Stimulated activated CD4-positive, alpha-beta T cell treated with anti-CD3 and anti-CD28 coated beads, Interleukin-2, amount 100 ng/mL, for 4 hours (primary cell): ENCODE measurements around the gene BAZ2B.
"Not testable (repeated sequence)": the region's sequence is repeated elsewhere in the genome, so short reads cannot be mapped to it uniquely, and the experiment has no call there.

Source experiments
- DNase-seq: peaks from one replicate; pipeline ENCODE4 v3.0.0-alpha.2; 2020; ENCODE audit warnings: low read depth

Gene BAZ2B

DNA sequence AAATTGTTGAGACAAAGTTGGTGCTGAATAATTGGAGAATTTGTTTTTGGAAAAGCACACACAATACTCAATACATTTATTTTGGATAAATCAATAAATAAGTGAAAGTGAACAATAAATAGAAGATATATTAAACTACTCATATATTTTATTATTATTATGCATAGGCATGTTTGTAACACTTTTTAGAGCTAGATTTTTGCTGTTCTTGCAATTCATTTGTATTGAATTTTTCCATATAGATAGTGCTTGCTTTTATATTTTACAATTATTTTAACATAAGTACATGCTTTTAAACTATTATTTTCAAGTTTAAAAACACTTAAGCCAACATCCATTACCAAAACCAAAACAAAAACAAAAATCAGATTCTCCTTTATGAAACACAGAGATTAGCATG lies 43.9 kb downstream of the BAZ2B start:
- DNase-seq = no peak

- DNase-seq = no peak
These were observed 44.6 kb downstream of the BAZ2B start for GRCh38 chr2:159571540-159572260.

- DNase-seq = no peak
These were observed 52.3 kb downstream of the BAZ2B start for GRCh38 chr2:159564081-159564480.

DNA sequence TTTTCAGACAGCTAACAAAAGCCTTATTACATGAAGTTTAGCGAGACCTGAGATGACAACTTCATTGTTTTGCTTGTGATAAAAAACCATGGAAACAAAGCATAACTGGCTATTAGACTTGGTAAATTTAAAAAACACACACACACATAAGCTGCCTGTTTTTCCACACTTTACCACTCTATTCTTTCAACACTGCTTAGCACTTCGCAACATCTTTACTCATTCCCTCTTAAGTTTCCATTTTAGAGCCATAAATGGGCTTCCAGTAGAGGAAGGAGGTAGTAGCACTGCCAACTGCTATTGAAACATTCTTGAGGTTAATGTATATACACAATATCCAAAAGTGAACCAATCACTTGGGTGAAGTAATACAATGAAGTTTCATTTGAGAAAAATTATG lies 54.1 kb downstream of the BAZ2B start:
- no peak for DNase-seq

GRCh38 chr2:159561786-159562185 lies 54.6 kb downstream of the BAZ2B start:
- no peak for DNase-seq

GRCh38 chr2:159561242-159561641 lies 55.1 kb downstream of the BAZ2B start:
- DNase-seq = no peak

DNA sequence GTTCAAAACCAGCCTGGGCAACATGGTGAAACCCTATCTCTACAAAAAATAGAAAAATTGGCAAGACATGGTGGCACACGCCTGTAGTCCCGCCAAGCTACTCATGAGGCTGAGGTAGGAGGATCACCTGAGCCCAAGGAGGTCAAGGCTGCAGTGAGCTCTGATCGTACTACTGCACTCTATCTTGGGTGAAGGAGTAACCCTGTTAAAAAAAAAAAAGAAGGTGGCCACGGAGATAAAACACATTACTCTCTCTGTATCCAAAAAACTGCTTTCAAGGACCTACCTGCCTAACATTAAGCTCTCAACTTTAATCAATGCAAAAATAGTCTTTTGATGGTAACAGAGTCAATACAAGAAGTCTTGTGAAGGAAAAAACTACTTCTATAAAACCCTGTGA lies 57.3 kb downstream of the BAZ2B start:
- no peak for DNase-seq

DNA sequence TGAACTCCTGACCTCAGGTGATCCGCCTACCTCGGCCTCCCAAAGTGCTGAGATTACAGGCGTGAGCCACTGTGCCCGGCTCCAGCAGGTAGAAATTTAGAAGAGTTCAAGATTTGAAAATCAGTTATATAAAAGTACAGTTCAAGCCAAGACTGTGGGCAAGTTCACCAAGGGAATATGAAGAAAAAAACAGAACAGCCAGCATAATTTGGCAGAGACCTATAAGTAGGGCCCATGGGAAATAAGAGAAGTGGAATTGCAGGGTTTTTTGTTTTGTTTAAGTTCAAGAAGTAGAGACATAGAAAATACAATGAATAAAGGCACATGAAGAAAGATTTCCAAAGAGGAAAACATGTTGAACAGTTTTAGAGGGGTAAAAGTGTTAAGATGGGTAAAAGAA lies 57.9 kb downstream of the BAZ2B start:
- DNase-seq = no peak

DNA sequence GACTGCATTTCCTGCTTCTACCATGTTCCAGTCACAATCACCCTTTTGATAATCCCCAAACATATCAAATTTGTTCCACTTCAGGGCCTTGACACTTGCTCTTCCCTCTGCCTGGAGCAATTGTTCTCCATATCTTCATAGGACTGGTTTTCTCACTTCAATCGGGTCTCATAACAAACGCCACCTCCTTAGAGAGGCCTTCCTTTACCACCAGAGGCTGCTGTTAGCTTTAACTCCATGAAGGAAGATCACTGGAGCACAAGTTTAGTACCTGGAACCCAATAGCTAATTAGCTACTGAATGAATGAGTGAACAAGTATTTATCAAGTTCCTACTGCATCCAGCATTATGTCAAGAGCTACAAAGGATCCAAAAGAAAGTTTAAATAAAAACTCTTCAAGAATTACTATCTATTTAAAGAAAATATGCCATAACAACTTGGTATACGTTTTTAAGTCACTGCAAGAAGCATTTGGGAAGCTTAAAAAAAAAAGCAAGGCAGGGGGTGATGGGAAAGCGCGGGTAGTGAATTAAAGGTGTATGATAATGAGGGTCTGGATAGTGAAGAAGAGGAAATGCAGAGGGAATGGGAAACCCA lies 58.8 kb downstream of the BAZ2B start:
- no peak for DNase-seq

DNA sequence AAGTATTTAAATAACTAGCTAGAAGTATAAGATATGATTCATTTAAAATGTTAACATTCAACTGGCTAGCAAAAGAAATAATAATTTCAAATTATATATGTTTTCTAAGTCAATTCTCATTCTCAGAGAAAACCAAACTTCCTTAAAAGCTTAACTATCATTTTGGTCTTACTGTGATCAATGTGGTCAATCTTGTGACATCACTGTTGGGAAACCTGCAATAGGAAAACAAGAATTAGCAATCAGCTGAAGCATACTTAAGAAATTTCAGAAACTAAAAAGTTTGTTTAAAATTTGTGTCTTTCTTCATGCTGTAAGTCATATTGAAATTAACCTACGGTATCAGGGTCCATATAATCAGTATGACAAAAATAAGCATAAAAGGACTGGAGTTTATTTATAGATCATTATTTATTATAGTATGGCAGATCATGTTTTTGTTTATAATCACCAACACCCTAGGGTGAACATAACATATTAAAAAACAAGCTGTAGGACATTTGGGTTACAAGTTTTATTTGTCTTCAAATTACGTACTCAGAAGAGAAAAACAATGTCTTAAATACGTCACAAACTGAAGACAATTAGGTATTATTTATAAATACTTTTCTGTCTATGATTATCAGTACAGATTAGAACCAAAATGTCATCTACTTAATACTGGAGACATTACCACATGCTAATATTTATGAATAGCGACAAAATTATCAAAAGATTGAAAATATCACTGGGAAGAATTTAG lies 60.5 kb downstream of the BAZ2B start:
- DNase-seq = no peak

GRCh38 chr2:159553727-159554126 lies 62.6 kb downstream of the BAZ2B start:
- no peak for DNase-seq

- no peak for DNase-seq
These were observed 64.5 kb downstream of the BAZ2B start for GRCh38 chr2:159551806-159552205.

- no peak for DNase-seq
These were observed 66.1 kb downstream of the BAZ2B start for GRCh38 chr2:159550231-159550630.

DNA sequence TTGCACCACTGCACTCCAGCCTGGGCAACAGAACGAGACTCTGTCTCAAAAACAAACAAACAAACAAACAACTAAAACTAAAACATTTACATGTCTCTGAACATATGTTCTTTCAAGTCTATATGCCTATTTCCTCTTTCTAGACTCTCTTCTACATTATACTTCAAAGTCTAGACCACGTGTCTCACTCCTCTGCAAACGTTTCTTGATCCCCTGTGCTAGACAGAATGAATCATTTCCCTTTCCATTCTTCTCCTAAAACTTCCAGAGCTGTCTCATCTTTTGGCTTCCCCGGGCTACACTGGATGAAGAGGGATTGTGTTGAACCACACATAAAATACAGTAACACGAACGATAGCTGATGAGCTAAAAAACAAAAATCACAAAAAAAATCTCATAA lies 67.1 kb downstream of the BAZ2B start:
- DNase-seq = no peak

GRCh38 chr2:159546716-159547430 lies 69.5 kb downstream of the BAZ2B start:
- no peak for DNase-seq

DNA sequence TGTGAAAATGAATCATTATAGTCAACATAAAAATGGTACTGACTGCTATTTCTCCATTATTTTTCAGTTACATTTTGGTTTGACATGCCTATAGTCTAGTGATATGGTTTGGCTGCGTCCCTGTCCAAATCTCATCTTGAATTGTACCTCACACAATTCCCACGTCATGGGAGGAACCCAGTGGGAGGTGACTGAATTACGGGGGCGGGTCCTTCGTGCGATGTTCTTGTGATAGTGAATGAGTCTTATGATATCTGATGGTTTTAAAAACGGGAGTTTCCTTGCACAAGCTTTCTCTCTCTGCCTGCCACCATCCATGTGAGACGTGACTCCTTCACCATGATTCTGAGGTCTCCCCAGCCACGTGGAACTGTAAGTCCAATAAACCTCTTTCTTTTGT lies 70.3 kb downstream of the BAZ2B start:
- no peak for DNase-seq

DNA sequence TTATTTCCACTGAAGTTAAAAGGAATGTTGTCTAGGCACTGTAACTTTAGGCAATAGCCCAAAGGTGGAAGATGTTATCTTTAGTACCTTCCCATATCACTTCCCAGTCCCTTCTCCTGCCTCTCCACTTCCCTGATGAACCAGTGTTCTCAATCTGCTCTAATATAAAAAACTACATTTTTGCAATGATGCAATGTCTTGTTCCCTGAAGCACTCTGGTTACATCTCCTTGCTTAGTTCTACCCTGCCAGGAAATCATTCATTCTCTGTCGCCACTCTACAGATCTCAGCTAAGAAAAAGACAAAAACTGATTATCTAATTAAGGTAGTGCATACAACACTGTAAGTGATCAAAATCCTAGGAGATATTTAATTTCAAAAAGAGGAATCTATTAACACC lies 71.3 kb downstream of the BAZ2B start:
- DNase-seq = no peak

DNA sequence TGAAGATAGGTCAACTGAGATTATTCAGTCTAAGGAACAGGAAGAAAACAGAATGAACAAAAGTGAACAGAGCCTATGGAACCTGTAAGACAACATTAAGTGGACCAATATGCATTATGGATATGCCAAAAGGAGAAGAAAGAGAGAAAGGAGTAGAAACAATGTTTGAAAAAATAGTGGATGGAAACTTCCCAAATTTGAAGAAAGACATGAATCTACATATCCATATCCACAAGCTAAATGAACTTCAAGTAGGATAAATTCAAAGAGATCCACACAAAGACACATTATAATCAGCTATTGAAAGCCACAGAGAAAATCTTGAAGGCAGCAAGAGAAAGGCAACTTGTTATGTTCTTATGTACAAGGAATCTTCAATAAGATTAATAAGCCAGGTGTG lies 74.2 kb downstream of the BAZ2B start:
- DNase-seq = no peak

GRCh38 chr2:159539701-159540100 lies 76.6 kb downstream of the BAZ2B start:
- DNase-seq = no peak

DNA sequence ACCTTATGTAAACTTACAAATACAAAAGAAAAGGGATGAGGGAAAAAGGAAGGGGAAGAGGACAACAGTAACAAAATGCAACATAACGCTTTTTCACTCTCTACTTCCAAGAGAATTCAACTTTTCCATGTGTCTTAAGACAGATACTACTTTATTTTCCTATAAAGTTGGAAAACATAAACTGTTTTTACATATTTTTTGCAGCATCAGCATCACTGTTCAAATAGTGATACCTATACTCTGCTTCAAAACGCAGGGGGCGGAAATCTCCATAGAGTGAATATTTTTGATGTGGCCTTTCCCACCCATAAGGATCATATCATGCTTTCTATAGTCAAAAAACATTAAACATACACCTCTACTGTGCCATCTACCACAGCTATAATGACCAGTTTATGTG lies 77.5 kb downstream of the BAZ2B start:
- no peak for DNase-seq

DNA sequence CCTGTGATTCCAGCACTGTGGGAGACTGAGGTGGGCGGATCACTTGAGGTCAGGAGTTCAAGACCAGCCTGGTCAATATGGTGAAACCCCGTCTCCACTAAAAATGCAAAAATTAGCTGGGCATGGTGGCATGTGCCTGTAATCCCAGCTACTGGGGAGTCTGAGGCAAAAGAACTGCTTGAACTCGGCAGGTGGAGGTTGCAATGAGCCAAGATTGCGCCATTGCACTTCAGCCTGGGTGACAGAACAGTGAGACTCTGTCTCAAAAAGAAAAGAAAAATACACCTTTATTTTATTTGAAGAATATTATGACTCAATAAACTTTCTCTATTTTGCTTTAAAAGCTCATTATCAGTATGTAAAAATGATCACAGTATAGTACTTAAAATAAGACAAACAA lies 81.1 kb downstream of the BAZ2B start:
- not testable (repeated sequence) for DNase-seq

GRCh38 chr2:159531475-159531874 lies 84.9 kb downstream of the BAZ2B start:
- DNase-seq = no peak

- no peak for DNase-seq
These were observed 89.9 kb downstream of the BAZ2B start for GRCh38 chr2:159526433-159526832.
